Measurements from ENCODE around the gene DLG2.

GRCh38 chr11:83557653-83558052, 2069.5 kb downstream of the DLG2 start:
- TF ChIP-seq, protein P1, sequence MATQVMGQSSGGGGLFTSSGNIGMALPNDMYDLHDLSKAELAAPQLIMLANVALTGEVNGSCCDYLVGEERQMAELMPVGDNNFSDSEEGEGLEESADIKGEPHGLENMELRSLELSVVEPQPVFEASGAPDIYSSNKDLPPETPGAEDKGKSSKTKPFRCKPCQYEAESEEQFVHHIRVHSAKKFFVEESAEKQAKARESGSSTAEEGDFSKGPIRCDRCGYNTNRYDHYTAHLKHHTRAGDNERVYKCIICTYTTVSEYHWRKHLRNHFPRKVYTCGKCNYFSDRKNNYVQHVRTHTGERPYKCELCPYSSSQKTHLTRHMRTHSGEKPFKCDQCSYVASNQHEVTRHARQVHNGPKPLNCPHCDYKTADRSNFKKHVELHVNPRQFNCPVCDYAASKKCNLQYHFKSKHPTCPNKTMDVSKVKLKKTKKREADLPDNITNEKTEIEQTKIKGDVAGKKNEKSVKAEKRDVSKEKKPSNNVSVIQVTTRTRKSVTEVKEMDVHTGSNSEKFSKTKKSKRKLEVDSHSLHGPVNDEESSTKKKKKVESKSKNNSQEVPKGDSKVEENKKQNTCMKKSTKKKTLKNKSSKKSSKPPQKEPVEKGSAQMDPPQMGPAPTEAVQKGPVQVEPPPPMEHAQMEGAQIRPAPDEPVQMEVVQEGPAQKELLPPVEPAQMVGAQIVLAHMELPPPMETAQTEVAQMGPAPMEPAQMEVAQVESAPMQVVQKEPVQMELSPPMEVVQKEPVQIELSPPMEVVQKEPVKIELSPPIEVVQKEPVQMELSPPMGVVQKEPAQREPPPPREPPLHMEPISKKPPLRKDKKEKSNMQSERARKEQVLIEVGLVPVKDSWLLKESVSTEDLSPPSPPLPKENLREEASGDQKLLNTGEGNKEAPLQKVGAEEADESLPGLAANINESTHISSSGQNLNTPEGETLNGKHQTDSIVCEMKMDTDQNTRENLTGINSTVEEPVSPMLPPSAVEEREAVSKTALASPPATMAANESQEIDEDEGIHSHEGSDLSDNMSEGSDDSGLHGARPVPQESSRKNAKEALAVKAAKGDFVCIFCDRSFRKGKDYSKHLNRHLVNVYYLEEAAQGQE (IDR thresholded peaks at IDR 0.05; ENCODE audit: low read depth) = no peak
- TF ChIP-seq EP300 (IDR thresholded peaks at IDR 0.05; ENCODE audit: borderline replicate concordance) (no peak), RAD21 (IDR thresholded peaks at IDR 0.05; ENCODE audit: low read depth) (no peak), TCF12 (IDR thresholded peaks at IDR 0.05; ENCODE audit: low read depth) (no peak), CREB1 (IDR thresholded peaks at IDR 0.05; ENCODE audit: low read depth) (no peak), FOXM1 (IDR thresholded peaks at IDR 0.05; ENCODE audit: borderline replicate concordance, low read depth) (no peak), EGR1 (IDR thresholded peaks at IDR 0.05) (no peak), YY1 (IDR thresholded peaks at IDR 0.05; ENCODE audit: low read depth) (no peak), ZBTB7A (IDR thresholded peaks at IDR 0.05; ENCODE audit: low read depth) (no peak)
- TF ChIP-seq, protein P2, sequence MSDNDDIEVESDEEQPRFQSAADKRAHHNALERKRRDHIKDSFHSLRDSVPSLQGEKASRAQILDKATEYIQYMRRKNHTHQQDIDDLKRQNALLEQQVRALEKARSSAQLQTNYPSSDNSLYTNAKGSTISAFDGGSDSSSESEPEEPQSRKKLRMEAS (IDR thresholded peaks at IDR 0.05) = no peak
